NCI-H82 treated with DMSO at 0.1 percent for 48 hours (cell line): Measurements from ENCODE around the gene PRICKLE4.

Source experiments
- DNase-seq: peaks from one replicate; lab custom pipeline; 2025; ENCODE audit not compliant: unreplicated experiment; lab: John Stamatoyannopoulos, UW

The PRICKLE4 gene

DNA sequence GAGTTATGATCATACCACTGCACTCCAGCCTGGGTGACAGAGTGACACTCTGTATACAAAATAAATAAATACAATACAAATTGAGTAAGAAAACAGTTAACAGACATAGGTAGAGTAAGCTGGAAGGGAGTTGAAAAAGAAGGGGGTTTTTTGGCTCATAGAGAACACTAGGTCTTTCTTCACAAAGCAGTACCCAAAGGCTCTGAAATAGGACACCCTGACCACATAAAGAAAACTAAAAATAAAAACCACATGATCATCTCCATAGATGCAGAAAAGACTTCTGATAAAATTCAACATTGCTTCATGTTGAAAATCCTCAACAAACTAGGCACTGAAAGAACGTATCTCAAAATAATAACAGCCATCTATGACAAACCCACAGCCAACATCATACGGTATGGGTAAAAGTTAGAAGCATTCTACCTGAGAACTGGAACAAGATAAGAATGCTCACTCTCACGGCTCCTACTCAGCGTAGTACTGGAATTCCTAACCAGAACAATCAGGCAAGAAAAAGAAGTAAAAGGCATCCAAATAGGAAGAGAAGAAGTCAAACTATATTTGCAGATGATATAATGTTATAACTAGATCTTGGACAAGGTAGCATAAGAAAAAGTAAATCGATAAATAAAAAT is 55.6 kb downstream of the PRICKLE4 start:
- DNase-seq, result no peak

GRCh38 chr6:41836660-41837052 is 56.1 kb downstream of the PRICKLE4 start:
- no peak for DNase-seq
